Neural cell (in vitro differentiated cells): Measurements from ENCODE around the gene PJA1. TPM values are rescaled to one million over a fixed set of nuclear protein-coding genes. Genes with fewer than 3 reads are reported as not detected.

ENCODE experiments used
- H2AFZ ChIP-seq: fragments of 200-600, 300-800 bp; sonication (generic), shearing (Covaris generic); 2 replicates; pipeline ENCODE4 v1.6.0; 2014; ENCODE audit warnings: low read depth, mild to moderate bottlenecking, antibody characterized with exemption, low read length, moderate library complexity
- H3F3A ChIP-seq: fragments of 200-600 bp; shearing (Covaris generic); 2 replicates; pipeline ENCODE4 v1.6.1; 2016; ENCODE audit warnings: mild to moderate bottlenecking, moderate library complexity, mixed read lengths, antibody characterized with exemption, low read length; ENCODE audit not compliant: insufficient read depth, poor library complexity, severe bottlenecking
- H3K27ac ChIP-seq: fragments of 200-600, 300-800 bp; sonication (generic), shearing (Covaris generic); 2 replicates; pipeline ENCODE4 v1.5.1; 2014; ENCODE audit warnings: mild to moderate bottlenecking, low read length, moderate library complexity
- H3K27me3 ChIP-seq: fragments of 300-800, 200-600 bp; sonication (generic), shearing (Covaris generic); 2 replicates; pipeline ENCODE4 v1.6.0; 2014; ENCODE audit warnings: mild to moderate bottlenecking, low read depth, low read length, moderate library complexity; ENCODE audit not compliant: insufficient read depth
- H3K36me3 ChIP-seq: fragments of 300-800, 200-600 bp; sonication (generic), shearing (Covaris generic); 2 replicates; pipeline ENCODE4 v1.5.1; 2014; ENCODE audit warnings: mild to moderate bottlenecking, antibody characterized with exemption, low read length, moderate library complexity; ENCODE audit not compliant: insufficient read depth
- H3K4me2 ChIP-seq: fragments of 300-800, 200-600 bp; sonication (generic), shearing (Covaris generic); 2 replicates; pipeline ENCODE4 v1.6.0; 2014; ENCODE audit warnings: mild to moderate bottlenecking, low read length
- H3K4me3 ChIP-seq: fragments of 300-800, 200-600 bp; sonication (generic), shearing (Covaris generic); 2 replicates; pipeline ENCODE4 v1.5.1; 2014; ENCODE audit warnings: mild to moderate bottlenecking, low read length, moderate library complexity
- H3K79me2 ChIP-seq: fragments of 200-600 bp; shearing (Covaris generic); replicated peaks from 2 replicates; pipeline ENCODE4 v1.6.0; 2014; ENCODE audit warnings: mild to moderate bottlenecking, low read length, moderate library complexity; ENCODE audit not compliant: insufficient read depth
- H3K9ac ChIP-seq: fragments of 300-800, 200-600 bp; sonication (generic), shearing (Covaris generic); 2 replicates; pipeline ENCODE4 v1.6.1; 2016; ENCODE audit warnings: mild to moderate bottlenecking, low read length, mixed read lengths
- H3K9me2 ChIP-seq: fragments of 200-600 bp; shearing (Covaris generic); 2 replicates; pipeline ENCODE4 v1.6.1; 2016; ENCODE audit warnings: mild to moderate bottlenecking, low read length, mixed read lengths; ENCODE audit not compliant: insufficient read depth
- H3K9me3 ChIP-seq: fragments of 200-600, 300-800 bp; sonication (generic), shearing (Covaris generic); 2 replicates; pipeline ENCODE4 v1.6.1; 2016; ENCODE audit warnings: mild to moderate bottlenecking, mixed run types, low read length, moderate library complexity, mixed read lengths
- H4K20me1 ChIP-seq: fragments of 200-600 bp; shearing (Covaris generic); 2 replicates; pipeline ENCODE4 v1.6.1; 2016; ENCODE audit warnings: mild to moderate bottlenecking, mixed run types; ENCODE audit not compliant: insufficient read depth
- EP300 ChIP-seq: fragments of 450-650 bp; conservative IDR thresholded peaks from 2 replicates; pipeline ENCODE4 v1.6.1; 2014; ENCODE audit warnings: antibody characterized with exemption, mild to moderate bottlenecking, moderate library complexity; ENCODE audit not compliant: poor library complexity, severe bottlenecking
- EZH2 ChIP-seq: fragments of 200-600, 300-800 bp; shearing (Covaris generic), sonication (generic); IDR thresholded peaks from 2 replicates; pipeline ENCODE4 v1.6.1; 2014; ENCODE audit warnings: antibody characterized with exemption, low read length, borderline replicate concordance, mild to moderate bottlenecking; ENCODE audit not compliant: insufficient read depth, poor library complexity, severe bottlenecking
- MXI1 ChIP-seq: fragments of 450-650 bp; conservative IDR thresholded peaks from 2 replicates; pipeline ENCODE4 v1.6.1; 2014; ENCODE audit warnings: antibody characterized with exemption, mild to moderate bottlenecking; ENCODE audit not compliant: poor library complexity, severe bottlenecking
- POLR2AphosphoS5 ChIP-seq: IDR thresholded peaks from 2 replicates; pipeline ENCODE4 v1.6.1; 2012
- RAD21 ChIP-seq: fragments of 450-650 bp; conservative IDR thresholded peaks from 2 replicates; pipeline ENCODE4 v1.6.1; 2014; ENCODE audit warnings: antibody characterized with exemption, mild to moderate bottlenecking, moderate library complexity
- SMC3 ChIP-seq: fragments of 450-650 bp; conservative IDR thresholded peaks from 2 replicates; pipeline ENCODE4 v1.6.1; 2014; ENCODE audit warnings: antibody characterized with exemption, mild to moderate bottlenecking, moderate library complexity; ENCODE audit not compliant: poor library complexity
- TAF1 ChIP-seq: IDR thresholded peaks from 2 replicates; pipeline ENCODE4 v1.6.1; 2012; ENCODE audit warnings: low read depth
- polyA plus RNA-seq: library from polyadenylated mRNA; depleted of rRNA; stranded (reverse); fragments of >200 nt; gene quantifications from 2 replicates; pipeline ENCODE4 v1.2.3, GENCODE V29; 2014
- TF ChIP-seq, protein P1 (sequence below): fragments of 450-650 bp; IDR thresholded peaks from 2 replicates; pipeline ENCODE4 v1.5.1; 2014; ENCODE audit warnings: antibody characterized with exemption, mild to moderate bottlenecking, moderate library complexity; ENCODE audit not compliant: poor library complexity, severe bottlenecking
- TF ChIP-seq, protein P2 (sequence below): IDR thresholded peaks from 2 replicates; pipeline ENCODE4 v1.6.1; 2012; ENCODE audit warnings: borderline replicate concordance

The PJA1 gene
- polyA plus RNA-seq, 1 donor from 2014 or later, result 214 TPM

DNA sequence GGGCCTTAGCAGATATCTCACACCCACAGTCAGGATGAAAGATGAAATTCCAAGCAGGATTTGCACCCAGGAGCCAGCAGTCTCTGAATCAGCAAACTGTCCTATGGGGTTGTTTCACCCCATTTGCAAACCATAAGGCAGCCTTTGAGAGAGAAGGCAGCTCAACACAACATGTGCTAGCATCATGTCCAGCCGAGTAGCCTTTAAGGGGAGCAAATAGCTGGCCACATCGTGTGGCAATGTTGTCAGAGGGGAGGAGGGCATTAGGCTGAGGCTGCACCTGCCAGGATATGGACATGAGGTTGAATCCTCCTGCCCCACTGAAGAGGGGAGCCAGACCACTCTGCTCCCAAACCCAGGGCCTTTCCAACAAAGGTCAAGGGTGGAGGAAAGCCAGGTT lies 20.6 kb upstream of the PJA1 start:
- H4K20me1 ChIP-seq, result no peaks in the 10 kb centered on the region
- H3K27me3 ChIP-seq, result no peaks in the 10 kb centered on the region
- no peak overlapping the region for H2AFZ ChIP-seq
- H3K79me2 ChIP-seq, result no peaks in the 10 kb centered on the region
- H3K9me2 ChIP-seq, result no peaks in the 10 kb centered on the region
- H3K4me2 ChIP-seq, result no peak overlapping the region
- no peak overlapping the region for H3K27ac ChIP-seq
- no peak overlapping the region for H3K9ac ChIP-seq
- H3K4me3 ChIP-seq, result no peak overlapping the region
- no peaks in the 10 kb centered on the region for H3K9me3 ChIP-seq
- H3F3A ChIP-seq, result no peaks in the 10 kb centered on the region
- no peak for TF ChIP-seq SMC3
- TF ChIP-seq POLR2AphosphoS5, result no peak
- TF ChIP-seq, protein P1, sequence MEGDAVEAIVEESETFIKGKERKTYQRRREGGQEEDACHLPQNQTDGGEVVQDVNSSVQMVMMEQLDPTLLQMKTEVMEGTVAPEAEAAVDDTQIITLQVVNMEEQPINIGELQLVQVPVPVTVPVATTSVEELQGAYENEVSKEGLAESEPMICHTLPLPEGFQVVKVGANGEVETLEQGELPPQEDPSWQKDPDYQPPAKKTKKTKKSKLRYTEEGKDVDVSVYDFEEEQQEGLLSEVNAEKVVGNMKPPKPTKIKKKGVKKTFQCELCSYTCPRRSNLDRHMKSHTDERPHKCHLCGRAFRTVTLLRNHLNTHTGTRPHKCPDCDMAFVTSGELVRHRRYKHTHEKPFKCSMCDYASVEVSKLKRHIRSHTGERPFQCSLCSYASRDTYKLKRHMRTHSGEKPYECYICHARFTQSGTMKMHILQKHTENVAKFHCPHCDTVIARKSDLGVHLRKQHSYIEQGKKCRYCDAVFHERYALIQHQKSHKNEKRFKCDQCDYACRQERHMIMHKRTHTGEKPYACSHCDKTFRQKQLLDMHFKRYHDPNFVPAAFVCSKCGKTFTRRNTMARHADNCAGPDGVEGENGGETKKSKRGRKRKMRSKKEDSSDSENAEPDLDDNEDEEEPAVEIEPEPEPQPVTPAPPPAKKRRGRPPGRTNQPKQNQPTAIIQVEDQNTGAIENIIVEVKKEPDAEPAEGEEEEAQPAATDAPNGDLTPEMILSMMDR, result no peak
- TF ChIP-seq EP300, result no peak
- TF ChIP-seq TAF1, result no peak
- no peak for TF ChIP-seq MXI1
- TF ChIP-seq RAD21, result no peak
- no peak for TF ChIP-seq EZH2
- TF ChIP-seq, protein P2, sequence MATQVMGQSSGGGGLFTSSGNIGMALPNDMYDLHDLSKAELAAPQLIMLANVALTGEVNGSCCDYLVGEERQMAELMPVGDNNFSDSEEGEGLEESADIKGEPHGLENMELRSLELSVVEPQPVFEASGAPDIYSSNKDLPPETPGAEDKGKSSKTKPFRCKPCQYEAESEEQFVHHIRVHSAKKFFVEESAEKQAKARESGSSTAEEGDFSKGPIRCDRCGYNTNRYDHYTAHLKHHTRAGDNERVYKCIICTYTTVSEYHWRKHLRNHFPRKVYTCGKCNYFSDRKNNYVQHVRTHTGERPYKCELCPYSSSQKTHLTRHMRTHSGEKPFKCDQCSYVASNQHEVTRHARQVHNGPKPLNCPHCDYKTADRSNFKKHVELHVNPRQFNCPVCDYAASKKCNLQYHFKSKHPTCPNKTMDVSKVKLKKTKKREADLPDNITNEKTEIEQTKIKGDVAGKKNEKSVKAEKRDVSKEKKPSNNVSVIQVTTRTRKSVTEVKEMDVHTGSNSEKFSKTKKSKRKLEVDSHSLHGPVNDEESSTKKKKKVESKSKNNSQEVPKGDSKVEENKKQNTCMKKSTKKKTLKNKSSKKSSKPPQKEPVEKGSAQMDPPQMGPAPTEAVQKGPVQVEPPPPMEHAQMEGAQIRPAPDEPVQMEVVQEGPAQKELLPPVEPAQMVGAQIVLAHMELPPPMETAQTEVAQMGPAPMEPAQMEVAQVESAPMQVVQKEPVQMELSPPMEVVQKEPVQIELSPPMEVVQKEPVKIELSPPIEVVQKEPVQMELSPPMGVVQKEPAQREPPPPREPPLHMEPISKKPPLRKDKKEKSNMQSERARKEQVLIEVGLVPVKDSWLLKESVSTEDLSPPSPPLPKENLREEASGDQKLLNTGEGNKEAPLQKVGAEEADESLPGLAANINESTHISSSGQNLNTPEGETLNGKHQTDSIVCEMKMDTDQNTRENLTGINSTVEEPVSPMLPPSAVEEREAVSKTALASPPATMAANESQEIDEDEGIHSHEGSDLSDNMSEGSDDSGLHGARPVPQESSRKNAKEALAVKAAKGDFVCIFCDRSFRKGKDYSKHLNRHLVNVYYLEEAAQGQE, result no peak
- no peaks in the 10 kb centered on the region for H3K36me3 ChIP-seq

DNA sequence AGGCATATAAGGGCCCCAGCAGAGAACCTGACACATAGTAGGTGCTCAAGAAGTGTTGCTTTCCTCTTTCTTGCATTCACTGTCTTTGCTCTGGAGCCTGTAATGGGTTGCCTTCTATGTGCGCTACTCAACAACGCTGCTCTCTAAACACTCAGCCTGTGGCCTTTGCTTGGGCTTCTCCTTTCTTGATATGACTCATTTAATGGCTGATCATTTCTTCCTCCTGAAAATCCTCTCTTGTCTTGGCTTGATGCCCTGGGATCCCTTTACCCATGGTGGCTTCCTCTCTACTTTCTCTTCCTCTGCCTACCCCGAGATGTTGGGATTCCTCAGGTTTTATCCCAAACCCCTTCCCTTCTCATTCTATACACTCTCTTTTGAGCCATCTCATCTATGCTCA lies 19.9 kb upstream of the PJA1 start:
- Histone ChIP-seq H3K9ac (no peak overlapping the region), H3K4me3 (no peak overlapping the region), H3K79me2 (no peaks in the 10 kb centered on the region), H3F3A (no peaks in the 10 kb centered on the region), H4K20me1 (no peaks in the 10 kb centered on the region), H2AFZ (no peak overlapping the region), H3K9me3 (no peaks in the 10 kb centered on the region), H3K27me3 (no peaks in the 10 kb centered on the region), H3K27ac (no peak overlapping the region), H3K9me2 (no peaks in the 10 kb centered on the region), H3K4me2 (no peak overlapping the region), H3K36me3 (no peaks in the 10 kb centered on the region)
- TF ChIP-seq RAD21 (no peak), EZH2 (no peak)
- TF ChIP-seq, protein P1, result no peak
